GM18873 (cell line): ENCODE measurements around the gene LRP1-AS.

ENCODE experiments used
- ATAC-seq: cut with Tn5 transposase; IDR thresholded peaks from one replicate; pipeline ENCODE4 v1.9.1; 2021; ENCODE audit warnings: mild to moderate bottlenecking, moderate library complexity, moderate number of reproducible peaks; ENCODE audit not compliant: unreplicated experiment, low FRiP score

Gene LRP1-AS

DNA sequence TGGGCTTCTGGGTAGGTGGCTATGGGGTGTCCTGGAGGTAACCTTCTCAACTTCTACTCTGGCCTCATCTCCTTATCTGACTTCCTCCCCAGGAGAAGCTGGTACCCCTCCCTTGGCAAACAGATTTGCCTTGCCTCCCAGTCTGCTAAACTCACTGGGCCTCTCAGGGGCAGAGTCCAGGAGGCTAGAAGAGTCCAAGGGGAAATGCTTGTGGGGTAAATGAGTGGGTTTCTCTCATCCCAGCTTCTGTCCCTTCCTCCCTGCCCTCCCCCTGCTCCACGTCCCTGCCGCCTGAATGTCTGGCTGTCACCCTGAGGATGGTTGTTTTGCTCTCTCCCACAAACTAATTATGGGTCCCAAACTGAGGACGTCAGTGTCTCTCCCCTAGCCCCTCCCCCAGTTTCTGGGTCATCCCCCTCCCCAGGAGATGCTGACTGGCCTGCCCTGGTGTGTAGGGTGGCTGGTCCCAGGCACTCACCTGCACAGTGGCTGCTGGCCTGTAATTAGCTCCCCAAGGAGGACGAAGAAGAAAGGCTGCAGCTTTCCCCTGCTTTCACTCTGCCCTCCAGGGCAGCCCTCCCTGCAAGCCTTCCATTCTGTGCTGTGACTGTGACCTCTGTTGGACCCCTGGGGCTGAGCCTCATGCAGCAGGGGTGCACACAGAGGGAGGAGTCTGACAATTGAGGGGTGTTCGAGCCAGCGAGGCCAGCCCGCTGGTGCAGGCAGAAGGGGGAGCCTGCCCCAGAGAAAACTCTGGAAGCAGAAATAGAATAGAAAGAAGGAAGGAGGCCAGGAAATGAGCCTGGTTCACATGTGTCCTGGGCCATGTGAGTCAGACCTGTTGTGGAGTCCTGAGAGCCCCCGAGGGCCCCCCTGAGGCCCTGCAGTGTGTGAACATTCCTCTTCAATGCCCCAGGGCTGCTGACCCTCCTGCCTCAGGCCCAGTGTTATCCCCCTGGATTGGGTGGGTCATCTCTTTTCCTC lies at the start of gene LRP1-AS:
LRP1-AS (minus strand) TSS at position 659 of the 984 bp plus-strand sequence.
- ATAC-seq, result no peak

DNA sequence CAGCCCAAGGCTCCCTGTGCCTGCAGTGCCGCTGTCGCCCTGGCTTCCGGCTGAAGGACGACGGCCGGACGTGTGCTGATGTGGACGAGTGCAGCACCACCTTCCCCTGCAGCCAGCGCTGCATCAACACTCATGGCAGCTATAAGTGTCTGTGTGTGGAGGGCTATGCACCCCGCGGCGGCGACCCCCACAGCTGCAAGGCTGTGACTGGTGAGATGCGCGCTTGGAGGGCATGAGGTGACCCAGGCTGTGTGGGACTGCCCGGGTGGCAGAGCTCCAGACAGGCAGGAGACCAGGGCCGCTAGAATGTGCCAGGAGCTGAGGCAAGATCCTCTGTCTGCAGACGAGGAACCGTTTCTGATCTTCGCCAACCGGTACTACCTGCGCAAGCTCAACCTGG lies 49.5 kb upstream of the LRP1-AS start:
- no peak for ATAC-seq

- ATAC-seq, result no peak
Observed at GRCh38 chr12:57196439-57196838, 49.0 kb upstream of the LRP1-AS start.

DNA sequence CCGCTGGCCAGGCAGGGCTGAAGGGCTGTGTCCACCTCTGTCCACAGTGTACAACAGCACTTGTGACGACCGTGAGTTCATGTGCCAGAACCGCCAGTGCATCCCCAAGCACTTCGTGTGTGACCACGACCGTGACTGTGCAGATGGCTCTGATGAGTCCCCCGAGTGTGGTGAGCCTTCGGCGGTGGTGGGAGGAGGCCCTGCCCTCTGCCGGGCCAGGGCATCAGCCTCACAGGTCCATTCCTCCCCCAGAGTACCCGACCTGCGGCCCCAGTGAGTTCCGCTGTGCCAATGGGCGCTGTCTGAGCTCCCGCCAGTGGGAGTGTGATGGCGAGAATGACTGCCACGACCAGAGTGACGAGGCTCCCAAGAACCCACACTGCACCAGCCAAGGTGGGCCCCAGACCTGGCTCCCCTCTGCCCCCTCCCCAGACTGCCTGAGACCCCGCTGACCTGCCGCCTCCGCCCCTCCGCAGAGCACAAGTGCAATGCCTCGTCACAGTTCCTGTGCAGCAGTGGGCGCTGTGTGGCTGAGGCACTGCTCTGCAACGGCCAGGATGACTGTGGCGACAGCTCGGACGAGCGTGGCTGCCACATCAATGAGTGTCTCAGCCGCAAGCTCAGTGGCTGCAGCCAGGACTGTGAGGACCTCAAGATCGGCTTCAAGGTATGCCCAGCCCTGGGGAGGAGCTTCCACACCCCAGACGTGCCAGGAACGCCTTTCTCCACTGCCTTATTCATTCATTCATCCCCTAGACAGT lies 48.4 kb upstream of the LRP1-AS start:
- no peak for ATAC-seq

DNA sequence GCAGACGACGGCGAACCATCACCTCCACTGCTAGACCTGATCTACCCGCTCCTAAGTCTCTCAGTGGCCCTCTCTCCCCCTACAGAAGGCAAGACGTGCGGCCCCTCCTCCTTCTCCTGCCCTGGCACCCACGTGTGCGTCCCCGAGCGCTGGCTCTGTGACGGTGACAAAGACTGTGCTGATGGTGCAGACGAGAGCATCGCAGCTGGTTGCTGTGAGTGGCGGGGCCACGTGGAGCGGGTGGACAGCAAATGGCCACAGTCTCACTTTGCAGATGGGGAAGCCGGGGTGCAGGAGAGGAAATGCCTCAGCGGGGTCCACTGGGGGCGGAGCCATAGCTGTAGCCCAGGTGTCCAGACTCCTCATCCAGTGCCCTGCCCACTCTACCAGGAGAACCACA lies 47.8 kb upstream of the LRP1-AS start:
- ATAC-seq, result no peak

- no peak for ATAC-seq
Observed at GRCh38 chr12:57194253-57194652, 46.8 kb upstream of the LRP1-AS start.

- ATAC-seq, result no peak
Observed at GRCh38 chr12:57193706-57194245, 46.4 kb upstream of the LRP1-AS start.

GRCh38 chr12:57192920-57193319 lies 45.5 kb upstream of the LRP1-AS start:
- ATAC-seq, result no peak

- no peak for ATAC-seq
Observed at GRCh38 chr12:57191410-57191809, 44.0 kb upstream of the LRP1-AS start.

- ATAC-seq, result no peak
Observed at GRCh38 chr12:57190821-57191220, 43.4 kb upstream of the LRP1-AS start.

- no peak for ATAC-seq
Observed at GRCh38 chr12:57190037-57190436, 42.6 kb upstream of the LRP1-AS start.

- no peak for ATAC-seq
Observed at GRCh38 chr12:57188090-57188425, 40.6 kb upstream of the LRP1-AS start.

GRCh38 chr12:57187222-57188089 lies 40.0 kb upstream of the LRP1-AS start:
- no peak for ATAC-seq

DNA sequence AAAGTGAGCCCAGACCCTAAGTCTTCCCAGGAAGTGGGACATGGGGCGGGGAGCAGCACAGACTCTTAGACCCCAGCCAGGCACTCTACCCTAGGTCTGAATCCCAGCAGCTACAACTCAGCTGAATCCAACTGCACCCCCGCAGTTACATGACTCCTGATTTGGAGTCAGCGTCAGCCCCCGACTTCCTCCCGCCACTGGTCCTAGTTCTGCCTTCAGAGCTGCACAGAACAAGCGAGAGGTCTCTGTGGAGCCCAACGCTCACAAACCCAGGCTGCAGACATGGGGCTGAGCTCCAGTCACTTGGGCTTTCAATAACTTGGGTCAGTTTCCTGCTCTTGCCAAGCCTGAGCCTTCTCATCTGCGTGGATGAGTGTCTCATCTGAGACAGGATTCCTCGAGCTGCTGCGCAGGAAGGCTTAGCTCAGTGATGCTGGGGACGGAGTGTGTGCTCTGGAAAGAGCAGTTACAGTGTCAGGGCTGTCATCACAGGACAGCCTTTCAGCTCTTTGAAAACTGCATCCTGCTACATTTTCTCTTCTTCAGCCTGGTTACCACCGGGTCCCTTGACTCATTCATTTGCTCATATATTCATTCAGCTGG lies 38.6 kb upstream of the LRP1-AS start:
- ATAC-seq, result no peak

GRCh38 chr12:57185403-57185802 lies 38.0 kb upstream of the LRP1-AS start:
- ATAC-seq, result no peak

DNA sequence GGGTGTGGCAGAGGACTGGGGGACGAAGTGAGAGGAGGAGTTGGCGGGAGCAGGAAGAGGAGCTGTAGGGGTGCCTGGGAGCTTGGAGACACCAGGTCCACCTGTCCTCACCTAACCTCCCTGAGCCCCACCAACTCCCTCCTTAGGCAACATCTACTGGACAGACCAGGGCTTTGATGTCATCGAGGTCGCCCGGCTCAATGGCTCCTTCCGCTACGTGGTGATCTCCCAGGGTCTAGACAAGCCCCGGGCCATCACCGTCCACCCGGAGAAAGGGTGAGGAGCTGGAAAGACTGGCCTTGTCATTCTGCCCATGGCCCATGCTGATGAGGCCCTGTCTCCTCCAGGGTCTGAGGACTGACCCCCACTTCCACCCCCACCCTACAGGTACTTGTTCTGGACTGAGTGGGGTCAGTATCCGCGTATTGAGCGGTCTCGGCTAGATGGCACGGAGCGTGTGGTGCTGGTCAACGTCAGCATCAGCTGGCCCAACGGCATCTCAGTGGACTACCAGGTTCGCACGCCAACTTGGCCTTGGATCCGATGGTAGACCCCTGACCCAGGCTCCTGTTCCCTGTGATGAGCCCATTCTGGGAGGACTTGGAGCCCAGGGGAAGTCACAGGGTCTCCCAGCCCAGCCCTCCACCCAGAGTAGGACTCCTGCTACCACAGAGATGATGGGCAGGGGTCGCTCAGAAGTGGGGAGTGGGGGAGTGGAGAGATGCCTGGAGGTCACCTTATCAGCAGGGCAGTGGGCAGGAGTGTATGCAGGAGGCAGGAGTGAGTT lies 36.7 kb upstream of the LRP1-AS start:
- ATAC-seq, result no peak

DNA sequence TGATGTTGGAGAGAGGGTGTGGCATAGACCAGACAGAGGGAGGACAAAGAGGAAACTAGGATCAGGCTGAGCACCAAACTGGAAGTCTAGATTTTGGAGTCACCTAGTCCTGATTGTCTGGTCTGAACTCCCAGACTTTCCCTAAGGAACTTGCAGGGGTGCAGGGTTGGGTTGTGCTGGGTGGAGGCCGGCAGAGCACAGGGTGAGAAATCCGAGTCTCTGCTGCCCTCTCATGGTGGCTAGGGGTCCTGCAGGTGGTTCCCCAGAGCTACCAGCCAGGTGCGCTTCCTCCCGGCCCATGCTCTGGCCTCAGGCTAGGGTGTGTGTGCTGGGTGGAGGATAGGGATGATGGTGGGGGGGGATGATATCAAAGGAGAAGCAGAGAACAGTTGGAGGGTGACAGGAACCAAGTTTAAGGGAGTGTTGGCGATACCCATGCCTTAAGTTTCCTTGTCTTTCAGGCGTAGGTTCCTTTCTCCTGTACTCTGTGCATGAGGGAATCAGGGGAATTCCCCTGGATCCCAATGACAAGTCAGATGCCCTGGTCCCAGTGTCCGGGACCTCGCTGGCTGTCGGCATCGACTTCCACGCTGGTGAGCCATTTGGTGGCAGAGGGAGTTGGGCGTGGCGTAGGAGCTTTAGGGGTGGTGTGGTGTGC lies 35.6 kb upstream of the LRP1-AS start:
- peak; percentile 58 for ATAC-seq

DNA sequence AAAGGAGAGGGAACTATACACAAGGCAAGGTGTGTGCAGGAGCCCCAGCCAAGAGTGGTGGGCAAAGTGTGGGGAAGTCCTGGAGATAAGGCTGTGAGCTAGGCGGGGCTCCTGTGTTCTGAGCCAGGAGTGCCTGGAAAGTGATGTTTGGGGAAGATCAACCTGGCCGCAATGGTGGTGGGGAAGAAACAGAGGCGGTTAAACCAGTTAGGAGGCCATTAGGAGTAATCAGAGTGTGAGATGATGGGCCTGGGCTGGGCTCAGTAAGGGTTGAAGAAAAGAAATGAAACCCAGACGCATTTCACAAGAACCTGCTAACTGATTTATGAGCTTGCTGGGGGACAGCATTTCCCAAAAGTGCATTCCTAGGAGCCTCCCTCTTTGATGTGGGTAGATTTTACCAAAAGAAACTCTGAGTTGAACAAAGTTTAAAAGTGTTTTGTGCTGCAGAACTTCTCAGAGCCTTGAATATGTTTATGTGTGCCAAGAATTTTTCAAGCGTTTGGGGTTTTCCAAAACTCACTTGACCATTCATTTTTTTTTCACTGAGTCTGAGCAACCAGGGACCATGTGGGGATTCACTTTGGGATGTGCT lies 34.2 kb upstream of the LRP1-AS start:
- ATAC-seq, result no peak
